Stimulated activated CD8-positive, alpha-beta memory T cell treated with anti-CD3 and anti-CD28 coated beads, Interleukin-2, amount 100 ng/mL, for 48 hours (primary cell): ENCODE data around the gene PRKCG.
"Not testable (repeated sequence)": the region's sequence is repeated elsewhere in the genome, so short reads cannot be mapped to it uniquely, and the experiment has no call there.

Source experiments
- DNase-seq, 2 donors: peaks; one replicate each; pipeline ENCODE4 v3.0.0-alpha.2; 2020; ENCODE audit warnings: low read depth in 2 of 2

The PRKCG gene

GRCh38 chr19:53942001-53942786, 60.2 kb downstream of the PRKCG start:
- peak in 1 of 2 donors; percentile 11 for DNase-seq

- no peak for DNase-seq
Measured at GRCh38 chr19:53944416-53944815, 62.4 kb downstream of the PRKCG start.

- no peak for DNase-seq
Measured at GRCh38 chr19:53944933-53945332, 62.9 kb downstream of the PRKCG start.

GRCh38 chr19:53945441-53945840, 63.4 kb downstream of the PRKCG start:
- DNase-seq: no peak

- DNase-seq: no peak
Measured at GRCh38 chr19:53945998-53946397, 64.0 kb downstream of the PRKCG start.

- no peak for DNase-seq
Measured at GRCh38 chr19:53947624-53948023, 65.6 kb downstream of the PRKCG start.

- not testable (repeated sequence) for DNase-seq
Measured at GRCh38 chr19:53948611-53949010, 66.6 kb downstream of the PRKCG start.

- no peak for DNase-seq
Measured at GRCh38 chr19:53951436-53951835, 69.4 kb downstream of the PRKCG start.

- DNase-seq: no peak
Measured at GRCh38 chr19:53951947-53952346, 70.0 kb downstream of the PRKCG start.

- DNase-seq: no peak
Measured at GRCh38 chr19:53953383-53953782, 71.4 kb downstream of the PRKCG start.
